ENCODE measurements around the gene KCNAB1.

- TF ChIP-seq CTCF (conservative IDR thresholded peaks at IDR 0.05 in 1 of 2, IDR thresholded peaks at IDR 0.05 in 1 of 2; ENCODE audit: low read depth in 1 of 2, low read length in 2 of 2) (no peak), EZH2 (IDR thresholded peaks at IDR 0.05; ENCODE audit: low read length, missing control alignments) (no peak)
These were observed 221.5 kb downstream of the KCNAB1 start for GRCh38 chr3:156341831-156342416.

Data from fibroblast of lung (primary cell).